ENCODE measurements around the gene TMEM167B.
"Not testable (repeated sequence)": the region's sequence is repeated elsewhere in the genome, so short reads cannot be mapped to it uniquely, and the experiment has no call there.

TMEM167B gene

DNA sequence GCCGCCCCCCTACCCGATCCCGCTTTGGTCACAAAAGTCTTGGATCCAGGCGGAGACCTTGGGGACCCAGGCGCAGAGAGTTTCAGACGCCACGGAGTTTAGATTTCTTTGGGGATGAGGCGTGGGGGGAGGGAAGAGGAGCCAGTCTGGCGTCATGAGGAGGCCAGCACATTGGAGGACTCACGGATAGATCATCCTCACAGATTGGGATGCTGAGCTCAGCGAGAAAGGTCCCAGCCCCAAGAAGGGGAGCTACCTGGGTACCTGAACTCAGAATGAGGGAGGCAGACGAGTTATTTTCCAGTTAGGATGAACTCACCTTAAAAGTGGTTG, 23.7 kb downstream of the TMEM167B start:
- no peak for DNase-seq

DNA sequence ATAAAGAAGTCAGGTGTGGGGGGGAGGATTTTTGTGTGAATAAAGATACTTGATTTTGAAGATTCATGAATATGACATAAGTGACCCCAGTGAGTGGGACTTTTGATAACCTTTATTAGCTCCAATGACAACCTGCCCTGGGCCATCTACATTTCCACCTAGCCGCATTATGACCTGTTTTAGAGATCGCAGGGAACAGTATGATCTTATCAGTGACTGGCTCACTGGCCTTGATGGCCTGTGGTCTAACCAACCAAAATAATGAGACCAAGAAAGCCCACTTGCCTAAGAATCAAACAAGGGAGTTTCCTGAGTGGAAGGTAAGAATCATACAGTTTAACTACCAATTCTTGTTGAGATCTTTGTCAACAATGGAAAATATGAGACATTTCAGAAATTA, 25.1 kb downstream of the TMEM167B start:
- no peak for DNase-seq

GRCh38 chr1:109116286-109116685, 25.7 kb downstream of the TMEM167B start:
- DNase-seq: no peak

GRCh38 chr1:109118089-109118488, 27.5 kb downstream of the TMEM167B start:
- DNase-seq: no peak

DNA sequence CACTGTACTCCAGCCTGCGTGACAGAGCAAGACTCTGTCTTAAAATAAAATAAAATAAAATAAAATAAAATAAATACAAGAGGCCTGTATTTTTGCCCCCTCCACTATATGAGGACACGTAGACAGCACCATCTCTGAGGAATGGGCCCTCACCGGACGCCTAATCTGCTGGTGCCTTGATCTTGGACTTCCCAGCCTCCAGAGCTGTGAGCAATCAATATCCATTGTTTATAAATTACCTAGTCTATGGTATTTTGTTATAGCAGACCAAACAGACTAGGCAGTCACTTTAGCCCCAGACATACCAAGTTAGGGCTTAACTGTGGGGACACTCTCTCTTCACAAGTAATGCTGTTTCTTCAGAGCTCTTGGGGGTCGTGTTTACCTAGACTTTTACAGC, 29.8 kb downstream of the TMEM167B start:
- DNase-seq: no peak

- DNase-seq: no peak
Observed at GRCh38 chr1:109131059-109131458, 40.5 kb downstream of the TMEM167B start.

DNA sequence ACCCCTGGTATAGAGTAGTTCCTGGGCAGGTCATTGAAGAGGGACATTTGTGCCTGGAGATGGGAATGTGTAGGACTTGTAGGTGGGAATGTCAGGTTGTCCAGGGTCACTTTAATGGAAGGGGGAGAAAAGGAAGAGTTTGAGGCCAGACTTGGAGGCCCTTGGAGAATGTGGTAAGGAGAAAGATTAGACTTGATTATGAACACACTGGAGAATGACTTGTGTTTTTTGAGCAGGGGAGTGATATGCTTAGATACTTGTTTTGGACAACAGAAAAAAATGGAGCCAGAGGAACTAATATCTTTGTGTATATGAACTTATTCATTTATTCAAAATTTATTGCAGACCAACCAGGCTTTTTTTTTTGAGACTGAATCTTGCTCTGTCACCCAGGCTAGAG, 41.2 kb downstream of the TMEM167B start:
- DNase-seq: no peak

GRCh38 chr1:109133002-109133706, 42.6 kb downstream of the TMEM167B start:
- DNase-seq: no peak

DNA sequence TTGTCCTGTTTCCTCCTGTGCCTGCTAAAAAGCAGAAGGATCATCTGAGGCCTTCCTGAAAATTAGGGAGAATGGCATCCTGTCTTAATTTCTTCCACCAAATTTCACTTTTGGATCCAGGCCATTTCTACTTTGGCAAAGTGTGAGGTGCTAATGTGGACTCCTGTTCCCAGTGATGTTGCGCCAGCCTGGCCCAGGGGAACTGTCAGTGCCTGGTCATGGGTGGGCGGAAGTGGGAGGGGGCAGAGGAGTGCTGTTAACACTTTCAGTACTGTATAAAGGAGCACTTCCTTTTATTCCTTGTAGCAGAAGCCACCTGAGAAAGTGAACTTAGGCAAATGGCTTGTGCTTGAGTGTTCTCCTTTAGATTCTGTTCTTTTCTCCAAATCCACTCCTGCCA, 43.3 kb downstream of the TMEM167B start:
- DNase-seq: no peak

- DNase-seq: no peak
Observed at GRCh38 chr1:109134423-109134822, 43.9 kb downstream of the TMEM167B start.

- no peak for DNase-seq
Observed at GRCh38 chr1:109135940-109136339, 45.4 kb downstream of the TMEM167B start.

DNA sequence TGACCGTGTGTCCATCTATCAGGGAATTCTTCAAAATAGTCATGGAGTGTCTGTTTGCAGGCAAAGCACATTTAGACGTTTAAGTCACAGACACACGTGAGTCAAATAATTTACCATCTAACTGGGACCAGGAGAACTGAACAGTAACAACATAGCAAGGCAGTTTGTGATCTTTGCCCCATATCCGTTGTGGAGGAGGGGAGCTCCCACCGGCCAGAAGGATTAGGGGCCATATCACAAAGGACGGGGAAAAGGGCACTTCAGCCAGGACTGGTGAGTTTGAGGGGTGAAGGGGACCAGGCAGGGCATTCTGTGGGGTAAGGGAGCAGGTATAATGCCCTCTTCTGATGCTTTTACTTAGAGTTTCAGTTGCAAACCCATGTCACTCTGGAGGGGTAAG, 46.2 kb downstream of the TMEM167B start:
- DNase-seq: no peak

- DNase-seq: no peak
Observed at GRCh38 chr1:109137958-109138357, 47.4 kb downstream of the TMEM167B start.

- no peak for DNase-seq
Observed at GRCh38 chr1:109138358-109138757, 47.8 kb downstream of the TMEM167B start.

- no peak for DNase-seq
Observed at GRCh38 chr1:109140392-109140791, 49.8 kb downstream of the TMEM167B start.

- DNase-seq: no peak
Observed at GRCh38 chr1:109142260-109142659, 51.7 kb downstream of the TMEM167B start.

DNA sequence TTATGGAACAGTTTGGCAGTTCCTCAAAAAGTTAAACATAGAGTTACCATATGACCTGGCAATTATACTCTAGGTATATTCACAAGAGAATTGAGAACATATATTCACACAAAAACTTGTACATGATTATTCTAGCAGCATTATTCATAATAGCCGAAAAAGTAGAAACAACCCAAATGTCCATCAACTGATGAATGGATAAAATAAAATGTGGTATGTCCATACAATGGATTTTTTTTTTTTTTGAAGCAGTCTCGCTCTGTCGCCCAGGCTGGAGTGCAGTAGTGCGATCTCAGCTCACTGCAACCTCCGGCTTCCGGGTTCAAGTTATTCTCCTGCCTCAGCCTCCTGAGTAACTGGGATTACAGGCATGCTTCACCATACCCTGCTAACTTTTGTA, 52.2 kb downstream of the TMEM167B start:
- DNase-seq: not testable (repeated sequence)
